RWPE2 (cell line): ENCODE measurements around the gene FCN3.

Experiments used
- ATAC-seq: fragments of 200-7000 bp; cut with Tn5 transposase; 3 replicates; pipeline ENCODE4 v1.9.1; 2021; ENCODE audit warnings: low read depth
- DNase-seq: peaks from one replicate; pipeline ENCODE4 v3.0.0-alpha.2; 2020; ENCODE audit warnings: low spot score
- H3K27ac ChIP-seq: fragments of 450-650 bp; 2 replicates; pipeline ENCODE4 v1.5.1; 2017; ENCODE audit warnings: mild to moderate bottlenecking; ENCODE audit not compliant: poor library complexity, severe bottlenecking
- H3K27me3 ChIP-seq: fragments of 250-450 bp; sonication (Bioruptor Pico); 2 replicates; pipeline ENCODE4 v1.5.1; 2021; ENCODE audit warnings: mild to moderate bottlenecking, moderate library complexity; ENCODE audit not compliant: insufficient read depth, poor library complexity, severe bottlenecking
- H3K36me3 ChIP-seq: fragments of 250-450 bp; sonication (Bioruptor Pico); 2 replicates; pipeline ENCODE4 v1.5.1; 2020; ENCODE audit warnings: low read depth, mild to moderate bottlenecking, moderate library complexity
- H3K4me1 ChIP-seq: fragments of 250-450 bp; sonication (Bioruptor Pico); 2 replicates; pipeline ENCODE4 v1.5.1; 2021; ENCODE audit warnings: mild to moderate bottlenecking, moderate library complexity; ENCODE audit not compliant: insufficient read depth, poor library complexity, severe bottlenecking
- H3K4me3 ChIP-seq: fragments of 250-450 bp; sonication (Bioruptor Pico); 2 replicates; pipeline ENCODE4 v1.5.1; 2021; ENCODE audit warnings: mild to moderate bottlenecking, moderate library complexity; ENCODE audit not compliant: severe bottlenecking
- H3K9me3 ChIP-seq: fragments of 250-450 bp; sonication (Bioruptor Pico); 2 replicates; pipeline ENCODE4 v1.5.1; 2021; ENCODE audit warnings: mild to moderate bottlenecking, moderate library complexity; ENCODE audit not compliant: severe bottlenecking
- TF ChIP-seq, protein P1 (sequence below): fragments of 450-650 bp; IDR thresholded peaks from one replicate; pipeline ENCODE4 v1.5.1; 2017; ENCODE audit warnings: mild to moderate bottlenecking, moderate library complexity; ENCODE audit not compliant: poor library complexity, severe bottlenecking

The FCN3 gene

DNA sequence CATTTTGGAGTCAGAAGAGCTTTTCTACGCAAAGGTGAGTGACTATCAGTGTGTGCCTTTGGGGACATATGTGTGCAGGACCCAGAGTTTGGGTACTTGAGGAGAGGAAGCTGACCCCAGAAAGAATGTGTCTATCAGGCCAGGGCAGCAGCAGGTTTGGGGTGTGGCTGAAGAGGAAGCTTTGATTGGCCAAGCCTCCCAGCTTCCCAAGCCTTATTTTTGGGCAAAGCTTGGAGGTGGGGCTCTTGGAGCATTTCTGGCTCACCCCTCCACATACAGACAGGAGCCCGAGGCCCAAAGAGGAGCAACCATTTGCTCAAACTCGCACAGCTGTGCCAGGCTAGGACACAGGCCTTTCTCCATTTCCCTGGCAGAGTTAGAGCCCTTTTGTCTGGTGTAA lies 22.5 kb upstream of the FCN3 start:
- H3K4me1 ChIP-seq, result peaks cover 3% of the 10 kb centered on the region
- H3K27ac ChIP-seq, result no peak overlapping the region
- DNase-seq (no peak), ATAC-seq (no peak)
- TF ChIP-seq, protein P1, sequence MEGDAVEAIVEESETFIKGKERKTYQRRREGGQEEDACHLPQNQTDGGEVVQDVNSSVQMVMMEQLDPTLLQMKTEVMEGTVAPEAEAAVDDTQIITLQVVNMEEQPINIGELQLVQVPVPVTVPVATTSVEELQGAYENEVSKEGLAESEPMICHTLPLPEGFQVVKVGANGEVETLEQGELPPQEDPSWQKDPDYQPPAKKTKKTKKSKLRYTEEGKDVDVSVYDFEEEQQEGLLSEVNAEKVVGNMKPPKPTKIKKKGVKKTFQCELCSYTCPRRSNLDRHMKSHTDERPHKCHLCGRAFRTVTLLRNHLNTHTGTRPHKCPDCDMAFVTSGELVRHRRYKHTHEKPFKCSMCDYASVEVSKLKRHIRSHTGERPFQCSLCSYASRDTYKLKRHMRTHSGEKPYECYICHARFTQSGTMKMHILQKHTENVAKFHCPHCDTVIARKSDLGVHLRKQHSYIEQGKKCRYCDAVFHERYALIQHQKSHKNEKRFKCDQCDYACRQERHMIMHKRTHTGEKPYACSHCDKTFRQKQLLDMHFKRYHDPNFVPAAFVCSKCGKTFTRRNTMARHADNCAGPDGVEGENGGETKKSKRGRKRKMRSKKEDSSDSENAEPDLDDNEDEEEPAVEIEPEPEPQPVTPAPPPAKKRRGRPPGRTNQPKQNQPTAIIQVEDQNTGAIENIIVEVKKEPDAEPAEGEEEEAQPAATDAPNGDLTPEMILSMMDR, result no peak
- no peak overlapping the region for H3K4me3 ChIP-seq
- H3K9me3 ChIP-seq, result no peaks in the 10 kb centered on the region
- H3K27me3 ChIP-seq, result no peaks in the 10 kb centered on the region
- no peaks in the 10 kb centered on the region for H3K36me3 ChIP-seq

DNA sequence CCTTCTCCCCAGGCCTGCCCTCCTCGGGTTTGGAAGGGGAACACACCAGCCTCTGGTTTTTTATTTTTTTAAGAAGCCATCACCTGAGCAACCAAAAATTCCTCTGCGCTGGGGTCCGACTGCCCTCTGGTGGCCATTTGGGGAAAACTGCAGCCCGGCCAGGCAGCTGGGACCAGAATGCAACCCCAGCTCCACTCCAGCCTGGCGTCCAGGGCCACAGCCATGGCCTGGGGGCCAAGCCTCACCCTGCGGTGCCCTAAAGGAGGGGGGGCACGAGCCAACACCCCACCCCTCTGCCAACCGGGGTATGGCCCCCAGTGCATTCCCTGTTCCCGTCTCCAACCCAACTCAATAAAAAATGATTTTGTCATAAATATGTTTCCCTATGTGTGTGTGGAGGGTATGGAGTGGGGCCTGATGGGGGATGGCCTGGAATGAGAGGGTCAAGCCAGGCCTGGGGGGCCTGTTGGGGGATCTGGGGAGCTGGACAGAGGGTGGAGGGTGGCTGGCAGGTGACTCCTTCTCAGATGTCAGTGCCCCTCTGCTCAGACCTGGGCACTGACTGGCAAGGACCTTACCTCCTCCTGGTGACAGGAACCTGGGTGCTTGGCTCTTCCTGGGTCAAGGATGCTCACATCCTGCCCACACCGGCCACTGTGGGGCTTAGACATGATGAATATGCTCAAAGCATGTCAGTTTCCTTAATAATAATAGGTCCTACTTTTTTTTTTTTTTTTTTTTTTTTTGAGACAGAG lies 21.0 kb upstream of the FCN3 start:
- H3K36me3 ChIP-seq, result no peaks in the 10 kb centered on the region
- H3K4me1 ChIP-seq, result peaks cover 8% of the 10 kb centered on the region
- no peaks in the 10 kb centered on the region for H3K9me3 ChIP-seq
- DNase-seq (no peak), ATAC-seq (peak; percentile 34)
- H3K27me3 ChIP-seq, result no peaks in the 10 kb centered on the region
- H3K27ac ChIP-seq, result no peak overlapping the region
- no peak overlapping the region for H3K4me3 ChIP-seq
- TF ChIP-seq, protein P1, result peak; percentile 98

DNA sequence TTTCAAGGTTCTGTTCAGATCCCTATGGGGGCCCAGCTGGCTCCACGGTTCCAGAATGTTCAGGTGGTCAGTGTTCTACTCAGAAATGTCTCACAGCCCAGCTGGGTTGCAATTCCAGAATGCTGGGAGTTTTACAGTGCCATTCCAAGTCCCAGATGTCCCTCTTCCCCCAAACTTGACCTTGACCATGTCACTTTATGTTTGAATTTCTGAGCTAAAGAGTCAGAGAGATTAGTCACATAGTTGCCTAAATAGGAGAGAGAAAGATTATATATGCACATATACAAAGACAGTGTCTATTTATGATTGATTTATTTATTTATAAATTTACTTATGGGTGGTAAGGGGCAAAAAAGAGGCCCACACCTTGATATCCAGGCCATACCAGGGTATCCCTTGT lies 20.3 kb upstream of the FCN3 start:
- no peaks in the 10 kb centered on the region for H3K27me3 ChIP-seq
- peaks cover 8% of the 10 kb centered on the region for H3K4me1 ChIP-seq
- TF ChIP-seq, protein P1, result no peak
- H3K36me3 ChIP-seq, result no peaks in the 10 kb centered on the region
- no peaks in the 10 kb centered on the region for H3K9me3 ChIP-seq
- ATAC-seq (no peak), DNase-seq (no peak)
- no peak overlapping the region for H3K27ac ChIP-seq
- no peak overlapping the region for H3K4me3 ChIP-seq

DNA sequence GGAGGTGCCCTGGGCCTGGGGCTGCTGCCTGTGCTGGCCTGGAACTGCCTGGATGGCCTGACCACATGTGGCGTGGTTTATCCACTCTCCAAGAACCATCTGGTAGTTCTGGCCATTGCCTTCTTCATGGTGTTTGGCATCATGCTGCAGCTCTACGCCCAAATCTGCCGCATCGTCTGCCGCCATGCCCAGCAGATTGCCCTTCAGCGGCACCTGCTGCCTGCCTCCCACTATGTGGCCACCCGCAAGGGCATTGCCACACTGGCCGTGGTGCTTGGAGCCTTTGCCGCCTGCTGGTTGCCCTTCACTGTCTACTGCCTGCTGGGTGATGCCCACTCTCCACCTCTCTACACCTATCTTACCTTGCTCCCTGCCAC lies 19.6 kb upstream of the FCN3 start:
- Histone ChIP-seq H3K27me3 (no peaks in the 10 kb centered on the region), H3K4me3 (no peak overlapping the region), H3K36me3 (no peaks in the 10 kb centered on the region), H3K4me1 (peaks cover 8% of the 10 kb centered on the region), H3K9me3 (no peaks in the 10 kb centered on the region), H3K27ac (no peak overlapping the region)
- DNase-seq (no peak), ATAC-seq (no peak)
- TF ChIP-seq, protein P1, result no peak

DNA sequence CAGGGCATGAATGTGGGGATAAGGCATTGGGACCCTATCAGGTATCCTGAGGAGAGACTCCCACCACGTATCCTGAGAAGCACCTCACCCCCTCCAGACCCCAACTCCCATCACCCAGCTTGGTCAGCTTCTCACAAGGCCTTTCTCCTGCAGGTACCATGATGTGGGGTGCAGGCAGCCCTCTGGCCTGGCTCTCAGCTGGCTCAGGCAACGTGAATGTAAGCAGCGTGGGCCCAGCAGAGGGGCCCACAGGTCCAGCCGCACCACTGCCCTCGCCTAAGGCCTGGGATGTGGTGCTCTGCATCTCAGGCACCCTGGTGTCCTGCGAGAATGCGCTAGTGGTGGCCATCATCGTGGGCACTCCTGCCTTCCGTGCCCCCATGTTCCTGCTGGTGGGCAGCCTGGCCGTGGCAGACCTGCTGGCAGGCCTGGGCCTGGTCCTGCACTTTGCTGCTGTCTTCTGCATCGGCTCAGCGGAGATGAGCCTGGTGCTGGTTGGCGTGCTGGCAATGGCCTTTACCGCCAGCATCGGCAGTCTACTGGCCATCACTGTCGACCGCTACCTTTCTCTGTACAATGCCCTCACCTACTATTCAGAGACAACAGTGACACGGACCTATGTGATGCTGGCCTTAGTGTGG lies 19.1 kb upstream of the FCN3 start:
- ATAC-seq, result no peak
- Histone ChIP-seq H3K9me3 (no peaks in the 10 kb centered on the region), H3K36me3 (no peaks in the 10 kb centered on the region), H3K27ac (peak overlapping the region; percentile 58), H3K27me3 (no peaks in the 10 kb centered on the region), H3K4me1 (peaks cover 8% of the 10 kb centered on the region), H3K4me3 (no peak overlapping the region)
- no peak for DNase-seq
- TF ChIP-seq, protein P1, result no peak
